NCI-H2227 (cell line): Measurements from ENCODE around the gene SLC7A7.
A peak's percentile ranks its signal among the peaks of the same experiment; 100 is the strongest.
"Not testable (repeated sequence)": the region's sequence is repeated elsewhere in the genome, so short reads cannot be mapped to it uniquely, and the experiment has no call there.

Experiments used
- DNase-seq: peaks from one replicate; lab custom pipeline; 2025; ENCODE audit not compliant: unreplicated experiment; lab: John Stamatoyannopoulos, UW

Gene SLC7A7

DNA sequence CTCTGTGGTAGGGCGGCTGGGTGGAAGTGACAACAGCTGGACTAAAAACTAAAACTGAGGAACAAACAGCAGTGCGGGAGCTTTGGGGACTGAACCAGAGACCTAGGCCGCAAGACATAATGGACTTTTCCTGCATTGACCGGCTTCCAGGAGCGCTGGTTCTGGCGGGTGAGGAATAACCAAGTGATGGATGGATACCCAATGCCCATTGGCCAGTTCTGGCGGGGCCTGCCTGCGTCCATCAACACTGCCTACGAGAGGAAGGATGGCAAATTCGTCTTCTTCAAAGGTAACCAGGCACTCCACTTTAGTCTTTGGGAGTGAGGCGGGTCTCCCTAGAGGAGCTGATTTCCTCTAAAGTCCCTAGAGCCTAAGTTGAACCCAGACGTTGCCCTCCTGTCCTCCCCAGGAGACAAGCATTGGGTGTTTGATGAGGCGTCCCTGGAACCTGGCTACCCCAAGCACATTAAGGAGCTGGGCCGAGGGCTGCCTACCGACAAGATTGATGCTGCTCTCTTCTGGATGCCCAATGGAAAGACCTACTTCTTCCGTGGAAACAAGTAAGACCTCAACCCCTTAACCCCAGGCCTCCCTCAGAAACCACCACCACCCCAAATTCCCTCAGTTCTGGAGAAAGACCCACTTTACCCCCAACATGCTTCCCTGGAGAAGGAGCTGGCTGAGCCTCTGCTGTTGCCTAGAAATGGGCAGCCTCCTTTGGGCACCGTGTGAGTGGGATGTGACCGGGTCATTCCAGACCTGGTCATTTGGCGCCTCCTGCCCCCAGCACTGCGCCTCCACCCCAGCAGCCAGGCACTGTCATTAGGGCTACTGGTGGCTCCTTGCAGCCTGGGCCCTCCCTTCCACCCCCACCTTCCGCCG lies 29.2 kb upstream of the SLC7A7 start:
- no peak for DNase-seq

DNA sequence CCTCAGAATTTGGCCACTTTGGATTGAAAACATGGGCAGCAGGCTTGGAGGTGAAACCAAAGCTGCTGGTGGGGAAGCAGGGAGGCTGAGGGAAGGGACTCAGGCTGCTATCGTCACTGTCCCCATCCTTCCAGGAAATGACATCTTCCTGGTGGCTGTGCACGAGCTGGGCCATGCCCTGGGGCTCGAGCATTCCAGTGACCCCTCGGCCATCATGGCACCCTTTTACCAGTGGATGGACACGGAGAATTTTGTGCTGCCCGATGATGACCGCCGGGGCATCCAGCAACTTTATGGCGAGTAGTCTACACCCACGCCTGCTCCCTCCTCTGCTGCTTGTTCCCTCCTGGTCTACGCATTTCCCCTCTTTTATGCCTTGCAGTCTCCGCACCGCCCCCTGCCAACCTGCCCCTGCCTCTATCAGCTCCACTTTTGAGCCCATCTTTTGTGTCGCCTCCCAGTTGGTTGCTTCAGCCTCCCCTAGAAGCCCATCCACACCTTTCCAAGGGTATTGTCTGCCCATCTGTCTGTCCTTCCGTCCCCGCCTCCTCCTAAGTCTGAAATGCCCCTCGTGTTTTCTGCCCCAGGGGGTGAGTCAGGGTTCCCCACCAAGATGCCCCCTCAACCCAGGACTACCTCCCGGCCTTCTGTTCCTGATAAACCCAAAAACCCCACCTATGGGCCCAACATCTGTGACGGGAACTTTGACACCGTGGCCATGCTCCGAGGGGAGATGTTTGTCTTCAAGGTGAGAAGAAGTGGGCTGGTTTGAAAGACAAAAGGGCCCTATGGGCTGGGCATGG lies 28.1 kb upstream of the SLC7A7 start:
- DNase-seq = no peak

DNA sequence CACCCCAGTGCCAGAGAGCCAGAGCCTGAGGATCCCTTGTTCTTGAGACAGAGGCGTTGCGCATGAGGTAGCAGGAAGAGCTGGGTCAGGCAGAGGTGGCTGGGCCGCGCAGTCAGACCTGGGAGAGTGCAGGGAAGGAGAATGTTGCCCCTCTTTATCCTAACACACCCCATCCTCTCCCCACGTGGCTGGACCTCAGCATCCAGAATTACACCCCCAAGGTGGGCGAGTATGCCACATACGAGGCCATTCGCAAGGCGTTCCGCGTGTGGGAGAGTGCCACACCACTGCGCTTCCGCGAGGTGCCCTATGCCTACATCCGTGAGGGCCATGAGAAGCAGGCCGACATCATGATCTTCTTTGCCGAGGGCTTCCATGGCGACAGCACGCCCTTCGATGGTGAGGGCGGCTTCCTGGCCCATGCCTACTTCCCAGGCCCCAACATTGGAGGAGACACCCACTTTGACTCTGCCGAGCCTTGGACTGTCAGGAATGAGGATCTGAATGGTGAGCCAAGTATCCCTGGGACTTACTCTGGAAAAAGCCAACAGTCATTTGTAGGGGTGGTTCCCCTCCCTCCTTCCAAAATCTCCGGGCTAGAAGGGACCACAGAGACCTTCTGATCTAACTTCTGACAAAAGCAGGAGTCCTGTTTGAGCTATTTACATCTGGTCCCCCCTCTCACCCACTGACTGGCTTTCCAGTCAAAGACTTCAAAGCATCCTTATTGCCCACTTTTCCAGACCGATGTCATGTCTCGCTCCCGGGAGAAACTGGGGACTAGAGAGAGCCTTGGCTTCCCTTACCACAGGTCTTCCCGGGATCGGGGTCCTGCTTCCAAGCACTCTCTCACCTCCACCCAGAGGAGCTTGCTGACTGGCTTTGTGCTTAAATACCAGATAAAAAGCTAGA lies 27.2 kb upstream of the SLC7A7 start:
- no peak for DNase-seq

DNA sequence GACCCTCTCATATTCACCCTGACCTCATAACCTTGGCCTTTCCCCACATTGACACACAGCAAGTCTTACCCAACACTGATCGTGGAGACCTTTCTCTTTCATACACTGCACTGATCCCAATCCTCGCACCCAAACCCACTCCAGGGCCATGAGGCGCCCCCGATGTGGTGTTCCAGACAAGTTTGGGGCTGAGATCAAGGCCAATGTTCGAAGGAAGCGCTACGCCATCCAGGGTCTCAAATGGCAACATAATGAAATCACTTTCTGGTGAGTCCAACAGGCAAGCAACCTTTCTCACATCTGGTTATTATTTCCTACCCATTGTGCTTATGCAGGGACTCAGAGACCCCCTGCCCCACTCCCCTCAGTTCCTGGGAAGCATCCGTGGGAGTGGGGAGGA lies 26.5 kb upstream of the SLC7A7 start:
- no peak for DNase-seq

DNA sequence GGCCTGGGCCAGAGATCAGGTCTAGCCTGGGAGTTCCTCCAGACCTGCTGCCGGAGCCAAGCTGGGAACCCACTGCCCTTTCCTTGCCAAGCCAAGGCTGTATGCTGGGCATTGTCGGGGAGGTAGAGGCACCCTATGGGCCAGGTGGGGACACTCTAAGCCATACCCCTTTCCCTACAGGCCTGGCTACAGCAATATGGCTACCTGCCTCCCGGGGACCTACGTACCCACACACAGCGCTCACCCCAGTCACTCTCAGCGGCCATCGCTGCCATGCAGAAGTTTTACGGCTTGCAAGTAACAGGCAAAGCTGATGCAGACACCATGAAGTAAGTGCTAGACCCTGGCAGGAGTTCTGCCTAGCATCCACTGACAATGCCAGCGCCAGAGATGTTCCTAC lies 26.1 kb upstream of the SLC7A7 start:
- DNase-seq = no peak

DNA sequence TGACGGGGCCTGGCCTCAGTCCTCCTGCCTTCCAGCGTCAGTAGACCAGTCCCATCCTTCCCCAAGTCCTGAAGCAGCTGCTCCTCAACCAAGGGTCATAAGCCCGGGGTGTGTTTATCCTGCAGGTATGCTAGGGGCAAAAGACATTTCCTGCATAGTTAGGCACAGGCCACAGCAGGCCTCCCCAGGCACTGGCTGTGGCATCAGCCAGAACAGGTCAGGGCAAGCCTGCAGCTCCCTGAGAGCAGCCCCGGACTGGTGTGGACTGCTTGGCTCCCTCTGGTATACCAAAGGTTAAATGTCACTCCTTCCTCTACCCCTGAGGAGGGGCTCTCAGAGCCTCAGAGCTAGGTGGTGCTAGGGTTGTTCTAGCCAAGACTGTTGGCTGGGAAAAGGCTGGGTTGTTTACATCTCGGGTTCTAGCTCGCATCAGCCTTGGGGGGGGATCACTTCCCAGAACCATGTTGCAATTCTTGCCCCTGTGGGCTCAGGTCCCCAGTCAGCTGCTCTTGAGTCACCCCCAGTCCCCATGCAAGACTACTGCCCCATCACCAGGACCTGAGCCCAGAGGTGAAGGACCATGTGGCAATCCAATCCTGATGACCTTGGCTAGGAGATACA lies 24.0 kb upstream of the SLC7A7 start:
- no peak for DNase-seq

DNA sequence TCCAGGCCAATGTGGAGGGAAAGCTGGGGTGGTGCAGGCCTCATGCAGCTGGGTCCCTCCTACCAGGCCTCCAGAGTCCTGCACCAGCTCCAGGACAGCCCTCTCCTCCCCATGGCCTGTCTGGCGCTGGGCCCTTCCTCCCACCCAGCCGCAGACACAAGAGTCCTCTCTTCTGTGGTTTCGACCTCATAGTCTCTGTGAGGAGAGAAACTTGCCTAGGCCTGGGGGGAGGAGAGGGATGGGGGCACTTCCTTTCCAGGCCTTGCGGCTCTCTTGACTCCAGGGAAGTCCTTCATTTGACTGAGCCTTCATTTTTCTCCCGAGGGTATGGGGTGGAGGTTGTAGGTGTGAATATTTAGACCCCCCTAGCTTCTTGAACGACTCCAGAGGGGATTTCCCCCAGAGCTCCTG lies 23.4 kb upstream of the SLC7A7 start:
- DNase-seq = no peak

DNA sequence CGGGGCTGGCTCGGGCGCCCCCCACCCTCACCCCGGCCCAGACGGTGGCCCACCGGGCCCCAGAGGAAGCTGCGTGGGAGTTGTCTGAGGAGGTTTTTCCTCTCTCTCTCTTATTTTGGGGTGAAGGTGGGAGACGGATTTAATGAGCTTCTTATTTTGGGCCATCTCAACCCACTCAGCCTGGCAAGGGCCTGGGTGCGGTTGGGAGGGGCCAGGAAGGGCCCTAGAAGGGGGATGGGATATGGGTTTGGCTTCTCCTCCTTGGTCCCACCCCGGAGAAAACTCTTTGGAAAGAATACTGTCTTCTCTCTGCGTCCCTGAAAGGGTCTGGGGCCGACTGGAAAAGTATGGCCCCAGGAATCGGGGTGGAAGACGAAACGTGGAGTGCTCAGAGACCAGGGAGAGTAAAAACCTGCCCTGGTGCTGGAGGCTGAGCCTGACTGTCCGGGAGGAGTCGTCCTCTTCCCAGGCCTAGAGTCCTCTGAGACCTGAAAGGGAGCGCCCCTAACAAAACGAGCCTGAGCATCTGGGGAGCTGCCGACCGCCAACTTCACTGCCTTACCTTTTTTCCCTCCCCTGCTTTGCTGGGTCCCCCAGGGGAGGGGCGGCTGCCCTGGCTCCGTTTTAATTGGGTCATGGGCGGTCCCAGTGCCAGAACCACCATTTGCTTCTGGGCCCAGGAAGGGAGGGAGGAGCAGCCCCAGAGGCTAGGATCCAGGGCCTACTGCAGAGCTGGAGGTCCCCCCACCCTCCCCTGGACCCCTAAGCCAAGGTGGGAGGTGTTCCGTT lies 22.7 kb upstream of the SLC7A7 start:
- DNase-seq = no peak

DNA sequence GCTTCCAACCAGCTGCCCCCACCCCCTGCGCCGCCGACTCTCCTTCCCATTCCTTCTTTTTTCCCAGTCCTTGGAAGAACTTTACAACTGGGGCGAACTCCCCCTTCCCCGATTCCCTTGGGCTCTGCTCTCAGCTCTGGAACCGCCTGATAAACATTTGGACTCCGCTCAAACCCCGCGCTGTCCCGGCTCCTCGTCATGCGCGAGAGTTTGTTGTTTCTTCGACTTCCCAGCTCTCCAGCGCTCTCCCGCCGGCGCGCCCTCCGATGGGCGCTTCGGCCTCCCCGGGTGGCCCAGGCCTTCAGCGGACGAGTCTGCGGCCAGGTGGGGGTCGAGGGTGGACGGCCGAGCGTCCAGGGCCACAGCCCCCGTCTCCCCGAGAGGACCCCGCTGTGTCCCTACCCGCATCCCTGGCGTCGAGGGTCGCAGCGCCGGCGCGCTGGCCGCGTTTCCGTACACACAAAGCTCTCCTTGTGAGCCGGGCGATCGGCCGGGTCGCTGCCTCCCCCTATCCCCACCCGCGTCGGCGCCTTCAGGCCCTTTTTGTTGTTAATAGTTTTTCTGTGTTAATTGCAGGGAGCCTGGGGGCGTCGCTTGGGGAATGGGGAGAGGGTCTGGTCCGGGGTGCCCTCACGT lies 22.0 kb upstream of the SLC7A7 start:
- DNase-seq = no peak

DNA sequence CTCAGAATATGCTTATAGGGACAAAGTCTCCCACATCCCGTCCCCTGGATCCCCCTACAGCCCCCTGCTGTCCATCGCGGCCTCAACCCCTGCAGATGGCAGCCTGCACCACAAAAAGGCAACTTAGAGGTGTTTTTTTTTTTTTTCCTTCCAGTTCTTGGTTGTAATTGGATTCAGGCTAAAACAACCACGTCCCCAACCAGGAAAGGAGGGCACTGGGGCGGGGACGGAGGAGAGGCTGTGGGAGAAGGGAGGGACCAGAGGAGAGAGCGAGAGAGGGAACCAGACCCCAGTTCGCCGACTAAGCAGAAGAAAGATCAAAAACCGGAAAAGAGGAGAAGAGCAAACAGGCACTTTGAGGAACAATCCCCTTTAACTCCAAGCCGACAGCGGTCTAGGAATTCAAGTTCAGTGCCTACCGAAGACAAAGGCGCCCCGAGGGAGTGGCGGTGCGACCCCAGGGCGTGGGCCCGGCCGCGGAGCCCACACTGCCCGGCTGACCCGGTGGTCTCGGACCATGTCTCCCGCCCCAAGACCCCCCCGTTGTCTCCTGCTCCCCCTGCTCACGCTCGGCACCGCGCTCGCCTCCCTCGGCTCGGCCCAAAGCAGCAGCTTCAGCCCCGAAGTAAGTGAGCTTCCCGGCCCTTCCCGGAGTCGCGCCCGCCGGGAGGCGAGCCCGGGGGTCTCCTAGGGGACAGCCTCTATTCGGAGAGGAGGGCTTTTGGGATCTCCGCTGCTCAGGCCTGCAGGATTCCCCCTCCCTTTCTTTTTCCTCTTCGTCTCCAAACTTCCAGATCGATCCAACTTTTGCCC lies 21.3 kb upstream of the SLC7A7 start, which contains the start of gene MMP14:
Gene MMP14 (plus strand): TSS at position 285 of the 813 bp plus-strand sequence. CDS start 233 bp downstream, at position 518.
- DNase-seq = no peak

DNA sequence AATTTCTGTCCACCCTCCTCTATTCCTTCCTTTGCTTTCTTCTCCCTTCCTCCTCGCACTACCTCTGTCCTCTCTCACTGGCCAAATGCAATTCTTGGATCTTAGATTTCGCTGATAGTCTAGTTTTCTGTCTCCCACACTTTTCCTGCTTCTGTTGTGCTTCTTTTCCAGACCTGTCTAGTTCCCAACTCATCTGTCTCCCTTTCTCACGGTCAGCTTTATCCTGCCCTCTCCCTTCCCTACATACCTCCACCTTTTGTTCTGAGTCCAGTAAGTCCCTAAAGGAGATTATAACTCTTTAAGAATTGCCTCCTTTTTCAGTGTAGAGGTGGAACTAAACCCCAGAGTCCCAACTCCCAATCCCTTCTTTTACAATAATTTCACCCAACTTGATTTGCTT lies 20.3 kb upstream of the SLC7A7 start:
- DNase-seq = no peak

DNA sequence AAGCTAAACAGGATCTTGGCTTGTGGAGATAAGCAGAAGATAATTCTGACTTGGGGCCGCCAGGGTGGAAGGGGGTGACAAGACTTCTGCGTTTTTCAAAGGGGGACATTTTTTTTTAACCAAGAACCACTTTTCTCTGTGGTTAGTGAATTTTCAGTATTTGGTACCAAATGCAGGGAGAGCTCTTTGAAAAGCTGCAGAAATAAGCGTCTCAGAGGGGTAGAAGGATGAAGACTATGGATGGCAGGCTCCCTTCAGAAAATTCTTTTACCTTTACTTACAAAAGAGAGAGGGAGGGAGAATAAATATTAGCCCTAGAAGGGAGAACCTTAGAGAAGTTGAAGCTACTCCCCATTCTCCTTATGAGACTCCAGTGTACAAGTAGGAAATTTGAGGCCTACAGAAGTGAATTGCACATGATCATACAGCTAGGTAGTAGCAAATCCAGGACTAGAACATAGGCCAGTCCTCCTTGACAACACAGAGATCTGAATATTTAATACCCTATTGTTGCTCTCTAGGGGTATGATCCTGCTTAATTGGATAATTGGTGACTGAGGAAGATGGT lies 15.3 kb upstream of the SLC7A7 start:
- no peak for DNase-seq

DNA sequence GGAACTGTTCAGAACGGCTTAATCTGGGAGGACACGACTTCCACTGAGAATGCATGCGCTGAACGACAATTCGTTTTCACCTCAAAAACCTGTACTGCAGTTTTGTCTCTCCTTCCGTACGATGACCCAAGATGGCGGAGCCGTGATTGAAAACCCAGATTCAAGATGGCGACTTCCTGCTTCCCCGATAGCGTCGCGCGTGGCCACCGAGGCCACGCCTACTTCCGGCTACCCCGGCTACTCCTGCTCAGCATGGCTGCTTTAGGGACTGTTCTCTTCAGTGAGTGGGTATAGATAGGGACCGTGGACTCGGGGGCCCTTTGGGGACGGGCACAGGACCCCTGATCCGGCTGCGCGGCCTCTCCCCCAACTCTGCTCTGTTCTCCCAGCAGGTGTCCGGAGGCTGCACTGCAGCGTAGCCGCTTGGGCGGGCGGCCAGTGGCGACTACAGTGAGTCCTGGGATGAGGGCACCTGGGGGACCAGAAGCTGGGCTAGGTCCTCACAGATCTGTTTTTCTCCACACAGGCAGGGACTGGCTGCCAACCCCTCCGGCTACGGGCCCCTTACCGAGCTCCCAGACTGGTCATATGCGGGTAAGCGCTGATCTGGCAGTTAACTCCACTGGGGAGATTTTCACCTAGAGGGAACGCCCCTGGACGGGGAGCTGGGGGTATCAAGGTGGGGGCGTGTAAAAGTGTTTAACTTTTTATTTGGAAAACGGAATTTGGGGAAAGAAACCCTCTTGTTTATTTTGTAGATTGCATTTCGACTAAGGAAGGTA lies 14.6 kb upstream of the SLC7A7 start, which contains the start of gene MRPL52:
Gene MRPL52 (plus strand): TSS at position 227 of the 782 bp plus-strand sequence. CDS start 26 bp downstream, at position 253.
- peak; percentile 94 for DNase-seq

DNA sequence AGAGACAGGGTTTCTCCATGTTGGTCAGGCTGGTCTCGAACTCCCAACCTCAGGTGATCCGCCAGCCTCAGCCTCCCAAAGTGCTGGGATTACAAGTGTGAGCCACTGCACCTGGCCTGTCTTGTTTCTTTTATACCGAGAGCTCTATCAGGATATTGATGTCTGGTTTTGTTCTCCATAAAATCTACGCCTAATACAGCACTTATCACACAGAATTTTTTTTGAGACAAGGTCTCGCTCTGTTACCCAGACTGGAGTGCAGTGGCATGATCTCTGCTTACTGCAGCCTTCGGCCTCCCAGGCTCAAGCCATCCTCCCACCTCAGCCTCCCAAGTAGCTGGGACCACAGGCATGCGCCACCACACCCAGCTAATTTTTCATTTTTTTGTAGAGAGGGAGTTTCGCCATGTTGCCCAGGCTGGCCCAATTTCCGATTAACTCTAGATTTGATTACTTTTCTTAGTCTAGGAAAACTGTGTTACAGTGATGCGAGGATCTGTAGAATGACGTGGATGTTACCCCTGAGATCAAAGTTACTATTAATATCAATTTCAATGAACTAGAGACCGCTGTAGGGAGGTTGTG lies 13.9 kb upstream of the SLC7A7 start:
- DNase-seq = not testable (repeated sequence)

DNA sequence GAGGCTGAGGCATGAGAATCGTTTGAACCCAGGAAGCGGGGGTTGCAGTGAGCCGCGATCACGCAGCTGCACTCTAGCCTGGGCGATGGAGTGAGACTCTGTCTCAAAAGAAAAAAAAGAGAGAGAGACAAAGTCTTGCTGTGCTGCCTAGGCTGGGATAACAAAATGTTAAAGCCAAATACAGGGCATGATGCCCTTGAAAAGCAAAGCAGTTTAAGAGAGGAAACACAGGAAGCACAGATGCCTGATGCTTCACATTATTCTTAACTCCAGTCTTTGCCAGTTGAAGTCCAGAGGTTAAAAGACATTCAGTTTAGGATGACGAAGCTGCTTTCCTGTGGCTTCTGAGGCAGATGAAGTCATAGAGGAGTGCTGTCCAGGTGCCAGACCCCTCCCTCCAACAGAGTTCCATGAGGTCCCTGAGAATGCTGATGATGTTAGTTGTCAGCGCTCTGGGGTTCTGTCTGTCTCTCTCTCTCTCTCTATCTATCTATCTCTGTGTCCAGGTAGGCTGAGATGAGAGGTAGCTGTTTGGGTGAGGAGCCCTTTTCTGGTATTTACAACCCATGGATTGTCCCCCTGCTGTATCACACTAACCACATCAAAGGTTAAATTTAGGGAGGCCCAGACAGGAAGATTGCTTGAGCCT lies 9.6 kb upstream of the SLC7A7 start:
- DNase-seq = no peak

DNA sequence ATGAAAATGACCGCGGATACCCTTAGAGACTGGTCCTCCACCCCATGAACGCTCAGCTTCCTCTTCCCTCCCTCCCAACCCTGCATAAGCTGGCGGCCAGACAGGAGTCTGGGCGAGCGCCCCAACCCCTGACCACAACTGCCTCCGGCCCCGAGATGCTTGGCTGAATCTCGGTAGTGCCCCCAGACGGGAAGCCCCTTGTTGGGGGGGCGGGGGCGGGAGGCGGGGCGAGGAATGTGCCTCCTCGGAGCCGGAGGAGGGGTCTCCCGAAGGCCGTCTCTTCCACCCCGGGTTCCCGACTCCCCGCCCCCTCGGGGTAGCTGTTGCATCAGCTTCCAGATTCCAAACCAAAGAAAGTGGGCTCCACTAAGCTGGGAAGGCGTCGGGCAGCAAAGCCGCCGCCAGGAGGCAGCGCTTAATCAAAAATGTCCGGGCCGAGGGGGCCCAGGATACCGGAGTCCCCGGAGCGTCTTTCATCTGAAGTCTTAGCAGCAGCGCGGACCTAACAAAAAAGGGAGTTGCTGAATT lies 7.4 kb upstream of the SLC7A7 start:
- DNase-seq = peak; percentile 22
